NOMO-1 treated with DMSO at 0.1 percent for 48 hours (cell line): ENCODE measurements around the gene SLC2A9.
A peak's percentile ranks its signal among the peaks of the same experiment; 100 is the strongest.

Experiments used
- DNase-seq: peaks from one replicate; lab custom pipeline; 2025; ENCODE audit not compliant: unreplicated experiment; lab: John Stamatoyannopoulos, UW

Gene SLC2A9

DNA sequence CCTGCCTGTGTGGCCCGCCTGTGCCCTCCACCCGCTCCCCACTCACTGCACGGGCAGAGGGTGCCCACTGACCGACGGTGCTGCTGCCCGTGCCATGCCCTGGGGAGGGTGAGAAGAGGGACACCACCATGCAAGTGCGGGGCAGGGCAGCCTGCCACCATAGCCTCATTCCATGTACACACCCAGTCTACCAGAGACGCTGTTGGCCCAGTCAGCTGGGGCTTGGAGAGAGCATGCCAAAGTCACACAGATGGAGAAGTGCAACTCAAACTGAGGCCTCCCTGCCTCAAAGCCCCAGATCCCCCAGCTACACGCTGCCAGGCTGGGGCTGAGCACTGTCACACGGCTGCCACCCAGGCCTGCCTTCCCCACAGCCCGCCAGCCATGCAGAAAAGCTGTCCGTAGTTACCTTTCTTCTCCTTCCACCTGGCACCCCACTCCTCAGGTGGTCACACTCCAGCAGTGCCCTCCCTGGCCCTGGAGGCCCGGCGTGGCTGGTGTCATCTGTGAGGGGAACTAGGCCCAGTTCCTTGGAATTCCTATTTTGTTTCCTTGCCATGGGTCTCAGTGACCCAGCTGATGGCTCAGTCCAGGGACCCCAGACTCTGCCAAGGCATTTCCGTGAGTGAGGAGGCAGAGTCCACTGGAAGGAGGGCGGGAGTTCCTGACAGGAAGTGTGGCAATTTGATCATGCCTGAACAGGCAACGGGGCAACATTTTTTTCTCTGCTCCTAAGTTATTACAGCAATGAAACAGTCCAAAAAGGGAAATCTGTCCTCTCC lies at the start of gene SLC2A9:
SLC2A9 (minus strand) TSS at position 627 of the 782 bp plus-strand sequence; CDS start at position 559, 68 bp downstream.
- DNase-seq, result peak; percentile 65

DNA sequence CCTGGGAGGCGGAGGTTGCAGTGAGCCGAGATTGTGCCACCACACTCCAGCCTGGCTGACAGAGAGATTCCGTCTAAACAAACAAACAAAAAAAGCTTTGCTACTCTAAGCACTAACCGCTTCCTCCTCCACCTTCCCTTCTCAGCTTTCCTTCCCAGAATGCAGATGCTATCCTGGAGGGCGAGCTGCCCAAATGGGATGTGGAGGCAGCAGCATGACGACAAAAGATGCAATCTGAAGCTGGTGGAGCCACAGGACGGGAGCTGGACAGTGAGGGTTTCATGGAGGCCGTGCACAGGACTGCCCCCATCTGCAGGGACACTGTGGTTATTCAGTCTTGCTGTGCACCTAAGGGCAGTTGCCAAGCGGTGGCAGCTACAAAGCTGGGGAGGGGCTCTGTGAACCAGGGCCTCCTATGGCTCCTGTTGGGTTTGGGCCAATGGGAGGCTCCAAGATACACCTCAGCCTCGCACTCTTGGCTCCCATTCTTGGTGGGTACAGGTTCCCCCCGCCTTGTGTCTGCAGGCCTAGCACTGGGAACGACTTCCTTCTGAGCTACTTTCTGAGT lies 47.9 kb upstream of the SLC2A9 start:
- no peak for DNase-seq

DNA sequence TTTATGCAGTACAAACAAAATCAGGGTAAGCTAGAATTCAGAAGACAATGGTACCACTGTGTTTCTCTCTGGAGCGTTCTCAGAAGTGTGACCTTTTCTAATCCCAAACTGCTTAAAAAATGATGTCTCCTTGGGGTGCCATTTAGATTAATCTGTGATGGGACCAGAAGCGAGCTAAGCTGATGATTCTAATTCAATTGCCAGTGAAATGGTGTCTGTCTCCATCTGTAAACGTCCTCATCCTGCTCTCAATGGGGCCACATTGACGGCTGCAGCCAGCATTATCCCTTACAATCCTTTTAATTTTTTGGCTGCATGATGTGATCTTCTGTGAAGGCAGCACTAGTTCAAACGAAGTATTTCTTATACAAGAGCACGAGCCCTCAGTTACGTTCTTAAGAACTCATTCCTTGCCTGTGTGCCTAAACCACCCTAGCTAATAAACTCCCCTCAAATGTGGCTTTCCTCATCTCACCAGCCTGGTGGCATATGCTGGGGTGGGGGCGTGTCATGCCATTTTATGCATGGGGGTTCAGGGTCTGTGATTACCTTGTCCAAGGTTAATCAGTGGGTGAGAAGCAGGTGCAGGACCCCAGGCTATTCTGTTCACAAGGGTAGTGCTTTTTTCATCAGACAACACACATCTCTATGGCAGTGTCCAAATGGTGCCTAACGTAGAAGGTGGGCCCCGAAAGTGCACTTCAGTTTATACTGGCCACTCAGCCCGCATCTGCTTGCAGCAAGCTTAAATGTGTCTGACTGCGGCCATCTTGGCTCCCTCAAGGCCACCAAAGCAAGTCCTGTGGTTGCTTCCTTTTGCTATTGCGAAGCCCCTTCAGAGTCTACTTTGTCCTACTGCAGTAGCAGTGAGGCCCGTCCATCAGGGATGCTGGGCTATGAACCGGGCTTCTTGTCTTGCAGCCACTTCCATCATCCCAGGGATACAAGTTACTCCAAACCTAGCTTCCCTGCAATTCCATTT lies 45.7 kb upstream of the SLC2A9 start:
- no peak for DNase-seq

DNA sequence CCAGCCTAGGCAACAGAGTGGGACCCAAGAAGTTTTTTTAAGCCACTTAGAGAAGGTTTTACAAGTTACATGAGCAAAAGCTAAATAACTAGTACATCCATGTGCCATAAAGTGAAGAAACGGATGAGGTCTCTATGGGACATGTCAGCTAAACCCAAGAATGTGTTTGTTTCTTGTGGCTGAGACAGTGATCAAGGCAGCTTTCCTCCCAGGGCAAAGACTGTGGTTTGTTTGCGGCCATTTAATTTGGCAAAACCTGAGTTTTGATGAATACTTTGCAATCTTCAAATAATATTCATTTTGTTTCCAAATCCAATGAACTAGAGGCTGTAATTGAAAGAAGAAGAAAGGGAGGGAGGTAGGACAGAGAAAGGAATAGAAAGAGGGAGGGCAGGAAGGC lies 44.9 kb upstream of the SLC2A9 start:
- no peak for DNase-seq

DNA sequence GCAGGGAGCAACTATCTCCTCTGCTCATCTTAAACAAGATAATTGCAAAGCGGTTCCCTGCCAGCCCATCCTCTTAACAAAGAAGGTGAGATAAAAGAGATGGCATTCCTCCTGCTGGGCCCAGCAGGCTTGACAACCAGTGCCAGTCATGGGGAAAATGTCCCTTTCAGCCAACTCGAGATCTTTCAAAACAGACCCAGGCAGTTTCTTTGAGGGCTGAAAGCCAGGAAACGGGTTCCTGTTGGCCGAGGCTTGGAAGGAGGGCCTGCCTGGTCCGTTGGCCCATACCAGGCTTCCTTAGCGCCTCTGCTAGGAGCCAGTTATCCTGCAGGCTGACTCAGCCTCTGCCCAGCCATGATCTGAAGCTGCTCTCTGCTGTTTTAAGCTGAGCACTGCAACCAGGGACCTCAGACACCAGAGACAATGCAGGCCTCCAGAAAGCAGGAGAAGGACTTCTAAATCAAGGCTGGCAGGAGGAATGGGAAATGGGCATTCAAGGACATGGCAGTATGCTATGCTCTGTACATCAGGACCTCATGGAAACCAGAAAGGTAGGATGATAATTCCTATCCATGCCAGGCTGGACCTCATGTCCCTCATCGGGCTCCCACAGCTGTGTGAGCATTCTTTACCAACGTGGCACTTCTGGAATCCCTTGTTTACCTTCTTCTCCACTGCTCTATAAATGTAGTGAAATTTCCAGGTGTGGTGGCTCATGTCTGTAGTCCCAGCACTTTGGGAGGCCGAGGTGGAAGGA lies 42.4 kb upstream of the SLC2A9 start:
- DNase-seq, result peak; percentile 61

DNA sequence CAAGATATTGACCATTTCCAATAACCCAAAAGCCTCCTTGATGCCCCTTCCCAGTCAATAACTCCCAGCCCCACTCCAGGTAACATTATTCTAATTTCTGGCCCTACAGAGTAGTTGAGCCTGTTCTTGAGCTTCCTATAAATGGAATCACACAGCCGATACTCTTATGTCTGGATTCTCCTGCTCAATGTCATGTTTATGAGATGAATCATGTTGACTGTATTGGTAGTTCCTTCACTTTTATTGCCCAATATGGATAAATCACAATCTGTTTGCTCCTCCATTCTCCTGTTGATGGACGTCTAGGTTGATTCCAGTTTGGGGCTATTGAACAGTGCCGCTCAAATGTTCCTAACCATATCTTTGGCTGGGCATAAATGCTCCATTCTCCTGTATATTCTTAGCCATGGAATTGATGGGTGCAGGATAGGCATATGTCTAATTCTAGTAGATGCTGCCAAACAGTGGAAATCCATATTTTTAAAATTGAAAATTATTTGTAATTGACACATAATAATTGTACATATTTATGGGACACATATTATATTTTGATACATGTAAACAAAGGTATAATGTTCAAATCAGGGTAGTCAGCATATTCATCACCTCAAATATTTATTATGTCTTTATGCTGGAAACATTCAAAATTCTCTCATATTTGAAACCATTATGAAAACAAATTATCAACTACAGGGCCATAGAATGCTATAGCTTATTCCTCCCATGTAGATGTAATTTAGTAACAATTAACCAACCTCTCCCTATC lies 40.5 kb upstream of the SLC2A9 start:
- no peak for DNase-seq

DNA sequence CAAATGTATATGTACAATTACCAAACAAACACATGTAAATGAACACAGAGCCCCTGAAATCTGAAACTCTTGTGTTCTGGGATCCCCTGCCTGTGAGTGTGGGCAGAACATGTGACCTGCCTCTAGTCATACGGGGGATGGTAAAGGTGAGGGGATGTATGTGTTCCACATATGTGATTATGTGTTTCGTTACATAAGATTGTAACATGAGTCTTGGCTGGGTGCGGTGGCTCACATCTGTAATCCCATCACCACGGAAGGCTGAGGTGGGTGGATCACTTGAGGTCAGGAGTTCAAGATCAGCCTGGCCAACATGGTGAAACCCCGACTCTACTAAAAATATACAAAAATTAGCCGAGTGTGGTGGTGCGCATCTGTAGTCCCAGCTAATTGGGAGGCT lies 37.1 kb upstream of the SLC2A9 start:
- no peak for DNase-seq

DNA sequence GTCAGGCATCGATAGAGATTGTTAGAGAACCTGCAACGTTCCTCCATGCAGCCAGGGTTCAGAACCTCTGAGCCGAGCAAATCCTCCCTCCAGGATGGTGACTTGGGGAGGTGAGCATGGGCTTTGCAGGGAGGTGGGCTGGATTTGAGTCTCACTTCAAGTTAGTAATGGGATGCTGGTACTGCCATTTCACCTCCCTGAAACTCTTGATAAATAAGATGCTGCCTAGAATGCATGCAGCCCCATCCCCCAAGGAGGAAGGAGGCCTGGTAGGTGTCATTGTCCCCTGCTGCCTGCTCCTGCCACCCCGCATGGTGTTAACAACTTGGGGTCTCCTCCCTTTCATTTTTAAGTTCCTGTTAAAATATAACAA lies 35.7 kb upstream of the SLC2A9 start:
- DNase-seq, result no peak

DNA sequence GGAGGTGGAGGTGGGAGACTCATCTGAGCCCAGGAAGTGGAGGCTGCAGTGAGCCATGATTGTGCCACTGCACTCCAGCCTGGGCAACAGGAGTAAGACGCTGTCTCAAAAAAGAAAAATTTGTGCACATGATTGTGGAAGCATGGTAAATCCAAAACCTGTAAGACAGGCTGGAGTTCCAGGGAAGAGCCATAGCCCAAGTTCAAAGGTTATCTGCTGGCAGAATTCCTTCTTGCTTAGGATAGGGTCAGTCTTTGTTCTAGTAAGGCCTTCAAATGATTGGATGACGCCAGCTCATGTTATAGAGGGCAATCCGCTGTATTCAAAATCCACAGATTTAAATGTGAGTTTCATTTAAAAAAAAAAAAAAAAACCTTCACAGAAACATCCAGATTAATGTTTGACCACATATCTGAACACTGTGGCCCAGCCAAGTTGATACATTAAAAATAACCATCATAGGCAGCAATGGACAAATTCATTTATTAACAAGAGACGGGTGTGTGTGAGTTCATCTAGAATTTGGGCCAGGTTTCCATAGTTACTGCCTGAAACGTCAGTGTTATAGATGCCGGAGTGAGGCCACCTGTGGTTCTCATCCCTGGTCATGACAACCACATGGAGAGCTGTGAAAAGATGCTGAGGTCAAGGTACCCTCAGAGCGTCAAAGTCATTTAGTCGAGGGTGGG lies 35.2 kb upstream of the SLC2A9 start:
- DNase-seq, result no peak

DNA sequence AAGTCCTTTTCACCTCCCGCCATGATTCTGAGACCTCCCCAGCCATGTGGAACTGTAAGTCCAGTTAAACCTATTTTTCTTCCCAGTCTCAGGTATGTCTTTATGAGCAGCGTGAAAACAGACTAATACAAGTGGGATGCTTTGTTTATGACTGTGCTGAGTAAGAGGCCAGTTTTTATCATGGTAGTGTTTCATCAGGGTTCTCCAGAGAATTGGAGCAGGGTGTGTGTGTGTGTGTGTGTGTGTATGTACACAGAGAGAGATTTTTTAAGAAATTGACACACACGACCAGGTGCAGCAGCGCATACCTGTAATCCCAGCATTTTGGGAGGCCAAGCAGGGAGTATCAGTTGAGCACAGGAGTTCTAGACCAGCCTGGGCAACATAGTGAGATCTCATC lies 34.6 kb upstream of the SLC2A9 start:
- DNase-seq, result no peak

DNA sequence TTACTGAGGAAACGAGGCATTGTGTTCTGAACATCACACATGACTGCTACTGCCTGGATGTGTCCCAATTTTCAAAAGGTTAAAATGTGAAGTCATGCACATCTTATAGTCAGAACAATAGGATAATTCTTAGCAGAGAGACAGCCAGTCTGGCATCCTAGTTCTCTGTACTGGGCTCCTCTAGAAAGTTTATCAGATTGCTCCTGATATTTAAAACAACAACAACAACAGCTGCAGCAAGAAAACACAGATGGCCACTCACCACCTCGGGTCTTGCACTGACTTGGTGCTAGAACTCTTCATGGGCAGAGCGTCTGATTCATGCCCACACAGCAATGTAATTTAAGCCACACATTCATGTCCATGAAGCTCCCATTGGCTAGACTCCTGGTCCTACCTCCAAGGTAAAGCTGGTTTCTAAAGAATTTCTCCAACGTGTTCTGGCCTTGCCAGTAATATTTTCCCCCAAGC lies 33.3 kb upstream of the SLC2A9 start:
- DNase-seq, result no peak

DNA sequence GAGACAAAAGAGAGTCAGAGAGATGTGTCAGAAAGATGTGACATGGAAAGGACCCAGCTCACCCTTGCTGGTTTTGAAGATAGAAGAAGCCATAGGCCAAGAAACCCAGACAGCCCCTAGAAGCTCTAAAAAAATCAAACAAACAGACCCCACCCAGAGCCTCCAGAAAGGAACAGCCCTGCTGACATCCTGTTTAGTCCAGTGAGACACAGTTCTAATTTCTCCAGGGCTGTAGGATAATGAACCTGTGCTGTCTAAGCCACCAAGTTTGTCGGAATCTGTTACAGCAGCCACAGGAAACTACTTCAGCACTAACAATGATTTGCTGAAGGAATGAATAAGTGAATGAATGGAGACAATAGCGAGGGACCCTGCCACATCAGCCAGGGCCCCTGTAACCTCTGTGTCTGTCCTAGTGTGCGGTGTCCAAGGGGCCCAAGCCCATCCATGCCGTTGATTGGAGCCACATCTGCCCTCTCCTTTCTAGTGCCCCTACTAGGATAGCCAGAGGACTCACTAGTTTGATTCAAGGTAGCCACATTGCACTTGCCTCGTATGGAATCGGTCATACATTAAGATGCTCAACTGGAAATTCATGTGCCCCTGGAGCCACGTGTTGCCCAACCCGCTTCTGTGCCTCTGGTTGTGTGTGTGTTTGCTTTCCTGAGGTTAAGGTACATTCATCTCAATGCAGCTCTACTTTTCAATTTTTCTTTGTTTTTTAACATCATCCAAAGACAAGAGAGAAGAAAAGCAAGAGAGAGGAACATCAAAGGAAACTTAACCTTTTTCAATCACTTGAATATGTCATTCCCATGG lies 32.5 kb upstream of the SLC2A9 start:
- DNase-seq, result no peak

DNA sequence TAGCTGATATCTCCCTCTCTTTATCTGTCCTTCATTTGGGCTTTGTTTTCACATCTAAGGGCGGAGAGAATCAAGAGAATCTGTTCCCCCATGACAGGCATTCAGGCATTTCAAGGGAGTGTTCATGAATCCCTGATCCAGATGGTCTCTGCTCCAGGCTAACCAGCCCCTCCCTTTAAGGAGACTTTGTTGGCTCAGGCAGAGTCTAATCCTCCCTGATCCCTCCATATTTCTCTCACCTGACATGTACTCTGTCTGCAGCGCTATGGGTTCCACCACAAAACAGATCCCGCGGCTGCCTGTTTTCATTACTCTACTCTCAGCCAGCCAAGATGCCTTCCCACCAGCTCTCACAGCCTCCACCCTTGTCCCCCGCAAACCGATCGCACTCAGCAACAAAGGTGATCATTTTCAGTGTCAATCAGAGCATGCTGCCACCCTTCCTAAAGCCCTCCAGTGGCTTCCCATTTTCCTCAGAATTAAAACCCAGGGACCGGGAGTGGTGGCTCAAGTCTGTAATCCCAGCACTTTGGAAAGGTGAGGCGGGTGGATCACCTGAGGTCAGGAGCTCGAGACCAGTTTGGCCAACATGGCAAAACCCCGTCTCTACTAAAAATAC lies 30.3 kb upstream of the SLC2A9 start:
- DNase-seq, result no peak

DNA sequence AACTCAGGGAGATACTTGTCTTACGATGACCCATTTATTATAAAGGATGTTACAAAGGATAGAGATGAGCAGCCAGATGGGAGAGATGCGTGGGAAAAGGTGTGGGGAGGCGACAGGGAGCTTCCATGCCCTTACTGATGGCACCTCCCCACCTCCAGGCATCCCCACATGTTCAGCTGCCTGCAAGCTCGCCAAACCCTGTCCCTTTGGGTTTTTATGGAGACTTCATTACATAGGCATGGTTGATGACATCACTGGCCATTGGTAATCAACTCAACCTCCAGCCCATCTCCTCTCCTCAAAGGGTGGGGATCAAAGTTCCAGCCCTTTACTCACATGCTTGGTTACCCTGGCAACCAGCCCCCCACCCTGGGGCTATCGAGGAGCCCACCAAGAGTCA lies 29.4 kb upstream of the SLC2A9 start:
- no peak for DNase-seq

DNA sequence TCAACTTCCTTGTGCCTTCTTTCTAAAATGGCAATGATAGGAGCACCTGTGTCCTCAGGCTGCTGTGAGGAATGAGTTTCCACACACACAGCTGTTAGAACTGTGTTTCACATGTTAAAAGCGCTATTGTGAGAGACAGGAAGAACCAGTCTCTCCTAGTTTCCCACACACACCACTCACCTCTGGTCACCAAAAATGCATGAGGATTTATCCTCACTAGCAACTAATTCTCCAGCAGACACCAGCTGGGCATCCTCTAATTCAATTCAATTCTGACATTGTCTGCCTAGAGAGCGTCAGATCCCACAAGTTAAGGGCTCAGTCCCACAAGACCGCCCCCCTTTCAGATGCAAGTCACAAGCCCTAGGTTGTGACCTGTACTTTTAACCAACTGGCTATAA lies 29.0 kb upstream of the SLC2A9 start:
- no peak for DNase-seq

DNA sequence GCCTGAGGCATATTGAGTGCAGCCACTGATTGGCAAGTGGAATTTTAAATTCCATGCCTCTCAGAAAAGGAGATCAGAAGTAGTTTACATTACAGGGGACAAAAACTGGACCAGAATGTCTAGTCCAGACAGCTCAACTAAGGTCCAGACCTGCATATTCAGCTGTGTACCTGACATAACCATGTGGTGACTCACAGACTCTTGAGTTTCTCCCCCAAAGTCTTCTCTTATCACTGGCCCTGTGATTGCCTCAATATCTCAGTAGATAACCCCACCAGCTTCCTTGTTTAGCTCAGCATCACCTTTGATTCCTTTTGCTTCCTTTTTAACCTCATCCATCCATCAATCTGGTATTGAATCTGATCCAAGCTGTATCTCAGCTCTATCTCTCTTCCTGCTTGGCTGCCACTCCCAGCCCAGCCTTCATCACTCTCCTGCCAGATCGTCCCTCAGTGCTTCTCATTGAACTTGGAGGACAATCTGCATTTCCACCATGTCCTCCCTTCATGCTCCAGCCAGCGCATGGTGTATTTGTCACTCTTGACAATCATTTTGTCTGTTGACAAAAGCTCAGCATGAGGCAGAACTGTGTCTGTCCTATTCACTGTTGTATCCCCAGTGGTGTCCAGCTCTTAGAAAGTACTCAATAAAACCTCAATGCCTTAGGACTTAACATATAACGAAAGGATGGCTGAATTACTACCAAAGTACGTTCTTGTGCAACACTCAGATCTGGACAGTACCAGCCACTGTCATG lies 27.8 kb upstream of the SLC2A9 start:
- DNase-seq, result no peak

DNA sequence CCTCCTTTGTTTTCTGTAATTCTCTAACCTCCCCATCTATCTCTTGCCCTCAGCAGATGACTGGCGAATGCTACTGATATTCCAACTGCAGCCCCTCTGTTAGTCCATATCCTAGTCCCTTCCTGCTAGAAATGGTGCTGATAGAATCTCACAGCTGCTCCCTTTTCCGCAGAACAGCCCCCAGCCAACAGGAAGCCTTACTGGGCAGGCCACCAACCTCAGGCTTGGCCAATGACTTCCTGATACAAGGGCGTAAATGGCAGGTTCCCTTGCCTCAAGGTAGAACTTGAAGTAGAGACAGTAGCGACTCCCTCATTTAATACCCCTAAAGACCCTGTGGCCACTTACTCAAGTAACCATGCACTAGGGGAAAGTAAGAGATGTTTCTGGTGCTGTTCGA lies 26.7 kb upstream of the SLC2A9 start:
- DNase-seq, result peak; percentile 14

DNA sequence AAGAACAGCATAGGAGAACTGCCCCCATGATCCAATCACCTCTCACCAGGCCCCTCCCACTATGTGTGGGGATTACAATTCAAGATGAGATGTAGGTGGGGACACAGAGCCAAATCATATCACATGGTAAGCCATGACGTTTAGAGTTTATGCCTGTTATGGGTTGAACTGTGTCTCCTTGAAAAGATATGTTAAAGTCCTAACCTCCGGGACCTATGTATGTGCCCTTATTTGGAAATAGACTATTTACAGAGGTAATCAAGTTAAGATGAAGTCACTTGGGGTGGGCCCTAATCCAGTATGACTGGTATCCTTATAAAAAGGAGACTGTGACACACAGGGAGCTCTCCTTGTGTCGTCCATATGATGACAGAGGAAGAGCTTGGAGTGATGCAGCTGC lies 25.2 kb upstream of the SLC2A9 start:
- no peak for DNase-seq
